IPS DF 6.9 (cell line): ENCODE measurements around the gene ERC2.

Experiments
- DNase-seq: peaks from one replicate; pipeline ENCODE4 v3.0.0-alpha.2; 2013; ENCODE audit warnings: low read depth, low spot score
- H3K27ac ChIP-seq: one replicate; pipeline ENCODE4 v1.5.1; 2013; ENCODE audit warnings: low read length, control low read depth
- H3K27me3 ChIP-seq: 2 replicates; pipeline ENCODE4 v1.6.1; 2013; ENCODE audit warnings: mild to moderate bottlenecking, low read length; ENCODE audit not compliant: control insufficient read depth, insufficient read depth
- H3K36me3 ChIP-seq: 2 replicates; pipeline ENCODE4 v1.6.1; 2013; ENCODE audit warnings: low read length; ENCODE audit not compliant: control insufficient read depth, insufficient read depth
- H3K4me1 ChIP-seq: 2 replicates; pipeline ENCODE4 v1.6.1; 2013; ENCODE audit warnings: low read length; ENCODE audit not compliant: control insufficient read depth, insufficient read depth
- H3K4me3 ChIP-seq: 2 replicates; pipeline ENCODE4 v1.5.1; 2013; ENCODE audit warnings: mild to moderate bottlenecking, low read length
- H3K9me3 ChIP-seq: 2 replicates; pipeline ENCODE4 v1.6.1; 2013; ENCODE audit warnings: low read length, inconsistent platforms; ENCODE audit not compliant: control insufficient read depth, insufficient read depth
- WGBS: extraction: QIAGEN DNeasy Blood & Tissue Kit; methylation state at CpG from one replicate; pipeline ENCODE4 v1.1.7; 2013; ENCODE audit warnings: mixed read lengths, missing lambda C conversion rate; ENCODE audit not compliant: insufficient read length, insufficient coverage; 5-methylcytosine and 5-hydroxymethylcytosine counted together

ERC2 gene

DNA sequence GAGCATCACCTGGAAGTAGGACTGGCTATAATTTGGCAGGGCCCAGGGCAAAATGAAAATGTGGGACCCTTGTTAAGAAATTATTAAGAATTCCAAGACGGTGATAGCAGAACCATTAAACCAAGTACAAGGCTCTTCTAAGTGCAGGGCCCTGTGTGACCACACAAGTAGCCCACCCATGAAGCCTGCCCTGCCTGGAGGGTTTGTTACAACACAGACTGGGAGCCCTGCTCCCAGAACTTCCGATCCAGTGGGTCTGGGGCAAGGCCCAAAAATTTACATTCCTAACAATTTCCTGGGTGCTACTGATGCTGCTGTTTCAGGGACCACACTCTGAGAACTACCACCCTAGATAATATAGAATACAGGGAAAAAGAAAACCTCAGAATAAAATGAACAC is 666.6 kb downstream of the ERC2 start:
- no peaks in the 10 kb centered on the region for H3K27me3 ChIP-seq
- no CpG with 5 or more reads among the region's 2 CpGs for WGBS
- no peaks in the 10 kb centered on the region for H3K36me3 ChIP-seq
- H3K9me3 ChIP-seq: no peaks in the 10 kb centered on the region
- no peak overlapping the region for H3K27ac ChIP-seq
- H3K4me3 ChIP-seq: no peak overlapping the region
- no peak for DNase-seq
- no peaks in the 10 kb centered on the region for H3K4me1 ChIP-seq

GRCh38 chr3:55801068-55801467 is 667.2 kb downstream of the ERC2 start:
- Histone ChIP-seq H3K4me3 (no peak overlapping the region), H3K4me1 (no peaks in the 10 kb centered on the region), H3K27me3 (no peaks in the 10 kb centered on the region), H3K36me3 (no peaks in the 10 kb centered on the region), H3K27ac (no peak overlapping the region), H3K9me3 (no peaks in the 10 kb centered on the region)
- DNase-seq: no peak
- no CpG with 5 or more reads among the region's 3 CpGs for WGBS

DNA sequence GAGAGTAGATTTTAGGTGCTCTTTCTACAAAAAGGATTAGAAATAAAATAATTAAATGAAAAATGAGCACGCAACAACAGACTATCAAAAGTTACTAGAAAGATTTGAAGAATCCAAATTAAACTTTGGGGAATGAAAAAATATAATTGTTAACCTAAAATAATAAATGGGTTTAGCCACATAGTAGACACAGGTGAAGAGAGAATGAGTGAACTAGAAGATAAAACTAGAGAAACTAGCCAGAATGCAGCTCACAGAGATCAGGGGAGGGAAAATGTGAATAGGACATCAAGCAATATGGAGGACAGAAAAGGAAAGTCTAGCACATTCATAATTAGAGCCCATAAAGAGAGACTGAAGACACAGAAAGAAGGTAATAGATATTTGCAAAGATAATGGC is 670.5 kb downstream of the ERC2 start:
- WGBS: no CpG with 5 or more reads among the region's 1 CpG
- no peaks in the 10 kb centered on the region for H3K27me3 ChIP-seq

GRCh38 chr3:55797084-55797483 is 671.2 kb downstream of the ERC2 start:
- no peaks in the 10 kb centered on the region for H3K36me3 ChIP-seq
- H3K9me3 ChIP-seq: no peaks in the 10 kb centered on the region
- H3K4me3 ChIP-seq: no peak overlapping the region
- WGBS: no CpG with 5 or more reads among the region's 1 CpG
- DNase-seq: no peak
- no peak overlapping the region for H3K27ac ChIP-seq
- no peaks in the 10 kb centered on the region for H3K27me3 ChIP-seq
- no peaks in the 10 kb centered on the region for H3K4me1 ChIP-seq

More for the DNA sequence above, 670.5 kb downstream of the ERC2 start:
- DNase-seq: no peak
- Histone ChIP-seq H3K9me3 (no peaks in the 10 kb centered on the region), H3K36me3 (no peaks in the 10 kb centered on the region), H3K27ac (no peak overlapping the region), H3K4me1 (no peaks in the 10 kb centered on the region), H3K4me3 (no peak overlapping the region)

- Histone ChIP-seq H3K9me3 (no peaks in the 10 kb centered on the region), H3K4me1 (no peaks in the 10 kb centered on the region), H3K36me3 (no peaks in the 10 kb centered on the region), H3K27me3 (no peaks in the 10 kb centered on the region), H3K27ac (no peak overlapping the region), H3K4me3 (no peak overlapping the region)
- no CpG with 5 or more reads among the region's 5 CpGs for WGBS
- no peak for DNase-seq
Observed at GRCh38 chr3:55796533-55796932, 671.7 kb downstream of the ERC2 start.

GRCh38 chr3:55795746-55796145 is 672.5 kb downstream of the ERC2 start:
- DNase-seq: no peak

DNA sequence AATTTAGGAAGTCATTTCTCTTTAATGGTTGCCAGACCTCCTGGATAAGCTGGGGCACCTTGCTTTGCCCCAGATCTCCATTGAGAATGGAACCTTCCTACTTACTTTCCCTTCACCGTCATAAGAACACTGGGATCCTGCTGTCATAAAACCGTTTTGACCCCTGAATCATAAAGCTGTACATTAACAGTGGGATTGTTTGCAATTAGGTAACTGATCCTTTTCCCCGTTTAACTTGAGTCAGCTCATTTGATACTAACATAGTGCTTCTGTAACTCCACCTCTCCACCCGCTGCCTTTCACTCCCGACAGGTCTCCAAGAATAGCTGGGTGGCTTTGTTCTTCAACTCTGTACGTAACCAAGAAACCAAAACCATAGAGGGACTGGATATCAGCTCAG is 673.0 kb downstream of the ERC2 start:
- Histone ChIP-seq H3K4me3 (no peak overlapping the region), H3K36me3 (no peaks in the 10 kb centered on the region), H3K27me3 (no peaks in the 10 kb centered on the region), H3K27ac (no peak overlapping the region), H3K9me3 (no peaks in the 10 kb centered on the region), H3K4me1 (no peaks in the 10 kb centered on the region)
- no peak for DNase-seq
- no CpG with 5 or more reads among the region's 6 CpGs for WGBS

More at GRCh38 chr3:55795746-55796145, 672.5 kb downstream of the ERC2 start:
- H3K27me3 ChIP-seq: no peaks in the 10 kb centered on the region
- no peaks in the 10 kb centered on the region for H3K36me3 ChIP-seq
- no peaks in the 10 kb centered on the region for H3K4me1 ChIP-seq
- no peak overlapping the region for H3K27ac ChIP-seq
- H3K9me3 ChIP-seq: no peaks in the 10 kb centered on the region
- no CpG with 5 or more reads among the region's 1 CpG for WGBS
- no peak overlapping the region for H3K4me3 ChIP-seq

DNA sequence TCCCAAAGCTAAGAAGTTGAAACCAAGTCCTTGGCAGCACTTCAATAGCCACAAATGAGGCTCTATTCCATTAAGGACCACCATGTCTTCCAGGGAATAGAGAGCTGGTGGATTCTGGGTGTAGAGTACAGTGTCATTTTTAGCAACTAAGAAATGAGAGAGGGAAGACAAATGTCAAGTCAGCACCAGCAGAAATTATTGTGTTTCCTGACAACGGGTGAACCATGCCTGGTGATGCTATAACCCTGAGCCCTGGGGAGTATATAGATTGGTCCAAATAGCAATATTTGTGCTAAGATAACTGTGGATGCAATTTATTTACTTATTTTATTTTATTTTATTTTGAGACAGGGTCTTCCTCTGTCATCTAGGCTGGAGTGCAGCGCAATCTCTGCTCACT is 675.5 kb downstream of the ERC2 start:
- no peak overlapping the region for H3K27ac ChIP-seq
- no peaks in the 10 kb centered on the region for H3K4me1 ChIP-seq
- no peaks in the 10 kb centered on the region for H3K9me3 ChIP-seq
- no peaks in the 10 kb centered on the region for H3K36me3 ChIP-seq
- WGBS: no CpG with 5 or more reads among the region's 2 CpGs
- no peaks in the 10 kb centered on the region for H3K27me3 ChIP-seq
- DNase-seq: no peak
- H3K4me3 ChIP-seq: no peak overlapping the region

GRCh38 chr3:55792009-55792408 is 676.3 kb downstream of the ERC2 start:
- H3K4me1 ChIP-seq: no peaks in the 10 kb centered on the region
- no peak for DNase-seq
- no peaks in the 10 kb centered on the region for H3K27me3 ChIP-seq
- H3K27ac ChIP-seq: no peak overlapping the region
- WGBS: no CpG with 5 or more reads among the region's 1 CpG
- no peaks in the 10 kb centered on the region for H3K9me3 ChIP-seq
- H3K4me3 ChIP-seq: no peak overlapping the region
- H3K36me3 ChIP-seq: no peaks in the 10 kb centered on the region

- Histone ChIP-seq H3K4me1 (no peaks in the 10 kb centered on the region), H3K9me3 (no peaks in the 10 kb centered on the region), H3K36me3 (no peaks in the 10 kb centered on the region), H3K27ac (no peak overlapping the region), H3K4me3 (no peak overlapping the region), H3K27me3 (no peaks in the 10 kb centered on the region)
- no peak for DNase-seq
- no CpG with 5 or more reads among the region's 3 CpGs for WGBS
Observed at GRCh38 chr3:55790596-55791350, 677.5 kb downstream of the ERC2 start.

DNA sequence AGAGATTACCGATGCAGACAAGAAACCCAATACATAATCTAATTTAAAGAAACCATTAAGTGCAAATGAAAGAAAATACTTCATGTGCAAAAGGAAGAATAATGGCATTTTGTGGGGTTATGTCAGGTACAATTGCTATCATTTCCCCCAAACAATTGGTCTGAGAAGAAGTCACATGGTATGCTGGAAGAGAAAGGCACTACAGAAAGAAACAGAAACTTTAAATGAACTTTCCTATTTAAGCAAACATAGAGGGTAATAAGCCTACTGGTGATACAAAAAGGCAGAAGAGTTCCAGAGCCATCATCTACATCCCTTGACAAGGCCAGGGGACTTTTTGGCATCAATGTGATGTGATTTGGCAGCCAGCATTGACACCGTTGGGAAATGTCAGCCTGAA is 678.8 kb downstream of the ERC2 start:
- no peaks in the 10 kb centered on the region for H3K36me3 ChIP-seq
- H3K4me1 ChIP-seq: no peaks in the 10 kb centered on the region
- H3K27me3 ChIP-seq: no peaks in the 10 kb centered on the region
- H3K4me3 ChIP-seq: no peak overlapping the region
- no peaks in the 10 kb centered on the region for H3K9me3 ChIP-seq
- no peak for DNase-seq
- no CpG with 5 or more reads among the region's 2 CpGs for WGBS
- no peak overlapping the region for H3K27ac ChIP-seq
